NCI-H2107 treated with DMSO at 0.1 percent for 48 hours (cell line): ENCODE measurements around the gene ADRM1.

ENCODE experiments used
- DNase-seq: peaks from one replicate; lab custom pipeline; 2025; ENCODE audit not compliant: unreplicated experiment; lab: John Stamatoyannopoulos, UW

Gene ADRM1

GRCh38 chr20:62302341-62303061 lies at the start of gene ADRM1:
Gene ADRM1 (plus strand): TSS chr20:62302997. CDS start chr20:62303569, 572 bp downstream.
- peak; percentile 89 for DNase-seq

GRCh38 chr20:62253398-62253797 lies 49.4 kb upstream of the ADRM1 start:
- no peak for DNase-seq

- DNase-seq = no peak
Observed at GRCh38 chr20:62254021-62254724, 48.6 kb upstream of the ADRM1 start.

GRCh38 chr20:62255976-62256375 lies 46.8 kb upstream of the ADRM1 start:
- DNase-seq = no peak

GRCh38 chr20:62258499-62259293 lies 44.1 kb upstream of the ADRM1 start:
- DNase-seq = no peak

- DNase-seq = no peak
Observed at GRCh38 chr20:62259294-62259565, 43.6 kb upstream of the ADRM1 start.

GRCh38 chr20:62262064-62262463 lies 40.7 kb upstream of the ADRM1 start:
- no peak for DNase-seq

- DNase-seq = no peak
Observed at GRCh38 chr20:62263396-62263795, 39.4 kb upstream of the ADRM1 start.

- DNase-seq = no peak
Observed at GRCh38 chr20:62265365-62265764, 37.4 kb upstream of the ADRM1 start.

- no peak for DNase-seq
Observed at GRCh38 chr20:62266340-62266739, 36.5 kb upstream of the ADRM1 start.

- DNase-seq = no peak
Observed at GRCh38 chr20:62266851-62267250, 35.9 kb upstream of the ADRM1 start.

- no peak for DNase-seq
Observed at GRCh38 chr20:62267543-62267942, 35.3 kb upstream of the ADRM1 start.

- no peak for DNase-seq
Observed at GRCh38 chr20:62268228-62268900, 34.4 kb upstream of the ADRM1 start.

GRCh38 chr20:62269378-62269777 lies 33.4 kb upstream of the ADRM1 start:
- DNase-seq = no peak

GRCh38 chr20:62269871-62270270 lies 32.9 kb upstream of the ADRM1 start:
- DNase-seq = no peak

- no peak for DNase-seq
Observed at GRCh38 chr20:62272200-62272599, 30.6 kb upstream of the ADRM1 start.

- DNase-seq = no peak
Observed at GRCh38 chr20:62273416-62273815, 29.4 kb upstream of the ADRM1 start.

- no peak for DNase-seq
Observed at GRCh38 chr20:62274332-62274950, 28.4 kb upstream of the ADRM1 start.

- no peak for DNase-seq
Observed at GRCh38 chr20:62275219-62275618, 27.6 kb upstream of the ADRM1 start.

- DNase-seq = no peak
Observed at GRCh38 chr20:62276439-62276838, 26.4 kb upstream of the ADRM1 start.

- no peak for DNase-seq
Observed at GRCh38 chr20:62277253-62277652, 25.5 kb upstream of the ADRM1 start.
